UCSD-AML1 (cell line): ENCODE measurements around the gene VTCN1.
"Not testable (repeated sequence)": the region's sequence is repeated elsewhere in the genome, so short reads cannot be mapped to it uniquely, and the experiment has no call there.

Experiments
- DNase-seq: peaks from one replicate; lab custom pipeline; 2025; ENCODE audit not compliant: unreplicated experiment; lab: John Stamatoyannopoulos, UW

VTCN1 gene

DNA sequence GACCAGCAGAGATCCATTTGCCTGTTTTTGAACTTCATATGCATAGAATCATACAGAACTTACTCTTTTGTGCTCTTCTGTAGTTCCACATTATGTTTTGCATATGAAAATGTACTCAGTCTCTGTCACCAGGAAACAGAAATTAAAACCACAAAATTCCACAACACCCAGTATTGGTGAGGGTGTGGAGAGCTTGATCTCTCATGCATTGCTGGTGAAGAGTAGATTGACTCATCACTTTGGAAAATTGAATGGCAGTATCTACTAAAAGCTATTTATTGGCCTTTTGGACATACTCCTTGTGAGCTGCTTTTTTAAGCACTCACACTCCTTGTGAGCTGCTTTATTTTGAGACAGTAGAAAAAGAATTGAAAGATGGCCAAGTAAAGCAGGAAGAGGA is 43.3 kb downstream of the VTCN1 start:
- DNase-seq, result no peak

DNA sequence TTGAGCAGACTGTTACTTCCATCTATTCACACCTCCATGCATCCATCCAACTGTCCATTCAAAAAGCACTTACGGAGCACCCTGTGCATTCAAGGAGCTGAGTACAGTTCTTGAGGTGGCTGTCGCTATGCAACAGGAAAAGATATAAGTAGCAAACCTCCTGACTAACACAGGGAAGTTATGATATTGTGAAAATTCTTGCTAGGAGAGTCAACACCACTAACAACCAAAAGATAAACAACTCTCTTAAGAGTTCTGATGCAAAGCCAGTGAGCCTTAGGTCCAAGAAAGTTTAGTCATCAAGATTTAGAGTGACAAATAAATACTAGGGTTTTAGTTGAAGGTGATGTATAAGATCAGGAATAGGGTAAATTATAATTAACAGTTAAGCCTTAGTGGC is 44.7 kb downstream of the VTCN1 start:
- DNase-seq, result no peak

DNA sequence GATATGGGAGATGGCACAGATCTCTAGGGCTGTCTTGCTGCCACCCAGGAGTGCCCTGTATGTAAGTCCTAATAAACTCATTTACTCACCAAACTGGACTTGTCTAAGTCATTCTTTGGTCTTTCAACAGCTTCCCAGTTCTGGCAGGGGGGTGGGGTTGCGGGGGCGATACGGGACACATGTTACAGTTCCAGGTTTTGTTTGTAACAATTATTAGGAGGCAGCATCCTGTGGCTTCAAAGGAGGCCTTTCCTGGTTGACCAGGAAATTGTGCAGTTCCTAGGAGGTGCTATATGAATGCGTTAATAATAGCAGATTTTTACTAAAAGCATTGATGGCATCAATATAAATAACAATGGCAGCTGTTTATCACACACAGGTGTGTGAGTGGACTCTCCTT is 46.5 kb downstream of the VTCN1 start:
- DNase-seq, result no peak

DNA sequence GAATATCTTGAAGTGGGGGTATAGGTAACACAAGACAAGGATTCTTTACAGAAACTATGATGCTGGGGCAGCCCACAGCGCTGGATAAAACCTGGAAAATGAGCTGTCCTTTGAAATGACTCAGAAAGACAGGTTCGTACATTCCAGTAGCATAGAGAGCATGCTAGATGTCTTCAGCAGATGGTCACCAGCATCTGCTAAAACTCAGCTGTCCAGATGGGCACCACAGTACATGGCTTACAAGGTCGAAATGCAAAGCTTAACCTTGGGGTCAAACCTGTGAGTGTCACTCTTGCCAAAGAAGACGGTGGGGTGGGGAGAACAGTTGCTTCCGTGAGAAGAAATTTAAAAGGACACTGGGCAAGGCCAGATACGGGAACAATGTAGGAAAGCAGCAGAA is 47.9 kb downstream of the VTCN1 start:
- DNase-seq, result no peak

- DNase-seq, result no peak
These were observed 48.8 kb downstream of the VTCN1 start for GRCh38 chr1:117161887-117162286.

GRCh38 chr1:117151305-117151704 is 59.4 kb downstream of the VTCN1 start:
- not testable (repeated sequence) for DNase-seq

DNA sequence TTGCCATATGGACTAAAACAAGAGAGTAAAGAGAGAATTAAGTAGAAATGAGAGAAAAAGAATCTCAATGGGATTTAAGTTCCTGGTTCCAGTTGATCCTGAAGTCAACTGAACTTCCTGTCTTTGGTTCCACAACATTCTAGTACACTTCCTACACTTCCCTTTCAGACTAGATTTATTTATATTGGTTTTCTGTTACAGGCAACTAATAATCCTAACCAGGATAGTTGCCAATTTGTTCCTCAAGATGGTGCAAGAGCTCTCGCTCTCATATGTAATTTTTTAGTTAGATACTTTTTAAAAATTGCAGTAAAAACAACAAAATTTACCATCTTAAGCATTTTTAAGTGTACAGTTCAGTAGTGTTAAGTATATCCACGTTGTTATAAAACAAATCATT is 60.4 kb downstream of the VTCN1 start:
- no peak for DNase-seq

DNA sequence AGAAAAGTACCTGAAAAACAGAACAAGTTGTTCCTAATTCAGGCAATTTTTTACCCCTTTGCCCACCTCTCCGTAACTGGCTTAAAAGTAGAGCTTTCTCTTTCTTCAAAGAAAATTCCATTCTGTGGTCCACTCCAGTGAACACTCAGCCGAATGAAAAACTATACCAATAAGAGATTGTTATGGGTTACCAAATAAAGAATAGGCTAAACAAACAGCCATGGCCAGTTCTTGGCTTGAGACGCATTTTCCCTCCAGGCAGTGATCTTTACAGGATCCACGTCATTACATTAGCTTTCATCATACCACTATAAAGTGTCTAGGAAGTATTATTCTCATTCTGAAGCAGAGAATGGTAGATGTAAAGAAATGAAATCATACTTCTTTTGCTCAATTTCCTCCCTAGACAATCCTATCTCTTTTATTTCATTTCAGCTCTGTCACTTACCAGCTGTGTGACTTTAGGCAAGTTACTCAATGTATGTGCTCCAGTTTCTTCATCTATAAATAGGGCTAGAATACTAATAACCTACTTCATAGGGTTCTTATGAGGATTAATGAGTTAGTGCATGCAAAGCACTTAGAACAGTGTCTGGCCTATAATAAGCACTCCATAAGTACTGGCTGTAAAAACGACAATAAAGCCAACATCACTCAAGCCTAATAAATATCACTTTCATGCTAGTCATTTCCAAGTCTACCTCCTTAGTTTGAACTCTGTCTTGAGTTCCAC is 62.7 kb downstream of the VTCN1 start:
- DNase-seq, result no peak

DNA sequence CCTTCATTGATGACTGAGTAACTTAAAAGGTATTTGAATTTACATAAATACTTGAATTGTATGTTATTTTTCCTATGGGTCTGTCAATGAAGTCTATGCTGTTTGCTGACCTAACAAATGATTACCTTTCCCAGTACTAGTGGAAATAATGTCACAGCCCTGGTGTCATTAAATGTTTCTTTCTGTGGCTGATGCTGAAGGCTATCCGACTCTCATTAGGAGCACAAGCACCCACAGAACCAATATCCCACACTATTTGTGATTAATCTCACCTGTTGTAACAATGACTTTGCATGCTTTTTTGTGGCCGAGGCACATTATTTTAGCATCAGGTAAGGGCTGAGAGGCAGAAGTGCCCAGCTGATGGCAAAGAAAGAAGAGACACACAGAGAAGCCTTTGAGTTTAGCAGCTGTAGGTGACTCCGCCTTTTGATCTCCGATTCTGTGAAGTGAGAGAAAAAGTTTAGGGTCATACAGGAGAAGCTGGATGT is 63.3 kb downstream of the VTCN1 start:
- DNase-seq, result no peak

GRCh38 chr1:117146575-117147340 is 64.0 kb downstream of the VTCN1 start:
- DNase-seq, result no peak

DNA sequence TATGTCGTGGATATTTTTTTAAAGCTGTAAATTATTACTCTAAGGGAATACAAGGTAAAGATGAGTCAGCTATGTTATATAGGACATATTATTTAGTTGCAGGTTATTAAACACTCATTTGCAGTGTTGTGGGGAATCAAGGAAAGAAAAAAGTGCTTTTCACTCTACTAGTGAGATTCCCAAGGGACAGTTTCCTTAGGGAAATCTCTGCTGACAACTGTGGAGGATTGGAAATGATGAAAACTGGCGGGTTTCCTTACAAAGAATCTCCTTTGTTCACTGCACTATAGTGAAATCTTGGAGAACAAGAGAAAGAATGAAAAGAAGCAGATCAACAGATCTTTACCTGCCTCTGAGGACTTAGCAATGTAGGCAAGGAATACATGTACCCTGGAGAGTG is 64.7 kb downstream of the VTCN1 start:
- DNase-seq, result no peak

DNA sequence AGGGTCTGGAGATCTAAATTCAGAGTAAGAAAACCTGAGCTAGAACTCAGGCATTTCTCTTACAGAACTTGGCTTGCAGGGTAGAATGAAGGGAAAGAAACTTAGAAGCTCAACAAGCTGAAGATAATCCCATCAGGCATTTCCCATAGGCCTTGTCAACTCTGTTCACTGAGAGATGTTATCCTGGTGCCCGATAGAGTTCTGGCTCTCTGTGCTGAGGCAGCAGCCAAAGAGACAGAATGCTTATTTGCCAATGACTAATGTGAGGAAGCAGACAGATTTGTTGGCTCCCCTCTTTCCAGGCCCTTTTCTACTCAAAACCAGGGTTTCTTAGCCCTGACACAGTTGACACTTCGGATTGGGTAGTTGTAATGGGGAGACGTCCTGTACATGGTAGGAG is 66.9 kb downstream of the VTCN1 start:
- no peak for DNase-seq

GRCh38 chr1:117143172-117143571 is 67.6 kb downstream of the VTCN1 start:
- DNase-seq, result no peak

GRCh38 chr1:117142200-117142599 is 68.5 kb downstream of the VTCN1 start:
- no peak for DNase-seq

GRCh38 chr1:117138561-117138960 is 72.2 kb downstream of the VTCN1 start:
- no peak for DNase-seq

DNA sequence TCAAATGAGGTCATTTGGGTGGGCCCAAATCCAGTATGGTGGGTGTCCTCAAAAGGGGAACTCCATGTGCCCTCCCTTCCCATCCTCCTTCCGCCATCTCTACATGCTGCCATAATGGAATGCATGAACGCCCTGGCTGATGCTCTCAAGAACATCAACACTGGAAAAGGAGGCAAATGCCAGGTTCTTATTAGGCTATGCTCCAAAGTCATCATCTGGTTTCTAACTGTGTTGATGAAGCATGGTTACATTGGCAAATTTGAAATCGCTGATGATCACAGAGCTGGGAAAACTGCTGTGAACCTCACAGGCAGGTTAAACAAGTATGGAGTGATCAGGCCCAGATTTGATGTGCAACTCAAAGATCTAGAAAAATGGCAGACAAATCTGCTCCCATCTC is 72.6 kb downstream of the VTCN1 start:
- DNase-seq, result no peak

DNA sequence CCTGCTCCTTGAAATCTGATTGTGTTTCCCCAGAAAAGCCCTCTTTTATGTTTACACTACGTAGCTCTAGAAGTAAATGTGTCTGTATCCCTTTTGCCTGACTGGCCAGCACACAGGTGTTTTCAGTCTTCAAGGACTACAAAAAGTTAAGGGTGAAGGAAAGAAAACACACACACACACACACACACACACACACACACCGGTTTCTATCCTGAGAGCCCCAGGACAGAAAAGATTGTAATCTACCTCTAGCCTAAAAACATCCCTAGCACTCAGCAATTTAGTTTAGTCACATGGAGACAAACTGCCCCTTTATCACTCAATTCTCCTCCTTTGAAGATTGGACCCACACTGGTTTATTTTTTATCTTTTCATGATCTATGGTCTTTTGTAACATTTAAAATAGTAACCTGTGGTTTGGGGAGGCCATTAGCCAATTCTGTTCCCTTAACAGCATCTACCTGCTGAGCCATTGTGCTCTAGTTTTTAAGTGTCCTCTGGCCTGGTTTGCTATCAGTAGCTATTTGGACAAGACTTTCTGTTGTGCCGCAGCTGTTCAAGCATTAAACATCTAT is 73.4 kb downstream of the VTCN1 start:
- no peak for DNase-seq

DNA sequence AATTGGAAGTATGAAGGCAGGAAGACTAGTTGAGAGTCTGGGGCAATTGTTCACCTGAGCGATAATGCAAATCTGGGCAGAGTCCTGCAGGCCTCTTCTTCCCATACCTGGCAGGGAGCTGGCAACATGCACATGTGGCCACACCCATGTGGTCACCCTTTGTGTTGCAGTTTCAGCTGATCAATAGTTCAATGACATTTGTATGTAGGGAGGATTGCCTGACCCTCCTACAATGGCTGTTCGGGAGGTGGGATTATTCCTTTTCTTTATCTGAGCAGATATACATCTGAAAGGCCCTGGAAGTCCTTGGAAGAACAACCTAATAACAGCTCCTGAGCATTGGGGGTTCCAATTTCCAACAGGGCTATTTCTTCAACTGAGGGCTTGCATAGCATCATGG is 74.0 kb downstream of the VTCN1 start:
- DNase-seq, result no peak

GRCh38 chr1:117135329-117135728 is 75.4 kb downstream of the VTCN1 start:
- DNase-seq, result no peak

DNA sequence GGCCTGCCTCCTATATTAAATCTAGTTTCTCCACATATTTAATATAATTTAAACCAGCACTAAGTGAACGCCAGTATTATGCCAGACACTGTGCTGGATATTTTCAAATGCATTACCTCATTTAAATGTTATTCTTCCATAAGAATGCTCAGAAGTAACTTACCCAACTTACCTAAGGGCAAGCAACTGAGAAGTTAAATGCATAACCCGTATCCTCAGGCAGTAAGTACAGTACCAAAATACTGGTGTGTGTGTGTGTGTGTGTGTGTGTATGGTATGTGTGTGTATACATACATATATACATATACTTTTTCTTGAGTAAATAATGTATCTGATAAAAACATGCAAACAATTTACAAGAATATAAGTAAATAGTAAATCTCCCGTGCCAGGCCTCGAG is 80.2 kb downstream of the VTCN1 start:
- no peak for DNase-seq

GRCh38 chr1:117128323-117129079 is 82.2 kb downstream of the VTCN1 start:
- no peak for DNase-seq
